Stimulated activated CD4-positive, alpha-beta T cell treated with anti-CD3 and anti-CD28 coated beads, Interleukin-1b, Interleukin-23, amount 100 ng/mL, for 48 hours (primary cell): ENCODE results near the gene DOK3.
A peak's percentile ranks its signal among the peaks of the same experiment; 100 is the strongest.
"Not testable (repeated sequence)": the region's sequence is repeated elsewhere in the genome, so short reads cannot be mapped to it uniquely, and the experiment has no call there.

Experiments
- DNase-seq: peaks from one replicate; pipeline ENCODE4 v3.0.0-alpha.2; 2020

The DOK3 gene

DNA sequence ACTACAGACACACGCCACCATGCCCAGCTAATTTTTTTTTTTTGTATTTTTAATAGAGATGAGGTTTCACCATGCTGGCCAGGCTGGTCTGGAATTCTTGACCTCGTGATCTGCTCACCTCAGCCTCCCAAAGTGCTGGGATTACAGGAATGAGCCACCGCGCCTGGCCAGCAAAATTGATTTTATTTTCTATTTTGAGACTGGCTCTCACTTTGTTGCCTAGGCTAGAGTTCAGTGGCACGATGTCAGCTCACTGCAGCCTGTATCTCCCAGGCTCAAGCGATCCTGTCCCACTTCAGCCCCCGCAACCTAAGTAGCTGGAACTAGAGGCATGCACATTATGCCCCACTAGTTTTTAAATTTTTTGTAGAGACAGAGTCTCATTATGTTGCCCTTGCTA lies 24.8 kb upstream of the DOK3 start:
- not testable (repeated sequence) for DNase-seq

DNA sequence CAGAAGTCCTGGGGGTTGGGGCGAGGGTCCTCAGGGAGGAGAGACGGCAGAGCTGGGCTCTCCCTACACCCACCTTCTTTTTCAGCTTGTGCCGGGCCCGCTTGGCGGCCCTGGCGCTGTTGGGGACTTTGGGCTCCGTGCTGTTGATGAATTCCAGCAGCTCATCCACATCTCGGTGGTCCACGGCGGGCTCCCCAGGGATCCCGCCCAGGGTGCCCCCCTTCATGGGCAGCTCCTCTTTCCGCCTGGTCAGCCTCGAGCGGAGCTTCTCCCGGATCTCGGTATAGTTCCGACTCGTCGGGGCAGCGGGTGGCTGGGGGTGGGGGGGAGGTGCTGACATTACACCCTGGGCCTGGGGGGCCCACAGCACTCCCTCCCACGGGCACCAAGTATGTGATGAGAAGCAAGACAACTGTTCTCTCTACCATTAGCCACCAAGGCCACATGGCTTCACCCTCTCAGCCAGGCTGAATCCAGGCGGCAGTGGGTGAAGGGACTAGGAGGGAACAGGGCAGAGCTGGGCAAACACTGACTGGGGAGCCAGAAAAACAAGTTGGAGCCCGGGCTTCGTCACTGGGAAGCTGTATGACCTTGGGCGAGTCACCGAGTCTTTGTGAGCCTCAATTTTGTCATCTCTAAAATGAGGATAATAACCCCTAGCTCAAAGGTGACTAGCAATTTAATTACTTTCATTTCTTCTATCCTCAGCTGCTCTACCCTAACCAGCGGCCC lies 21.7 kb upstream of the DOK3 start:
- DNase-seq = no peak

DNA sequence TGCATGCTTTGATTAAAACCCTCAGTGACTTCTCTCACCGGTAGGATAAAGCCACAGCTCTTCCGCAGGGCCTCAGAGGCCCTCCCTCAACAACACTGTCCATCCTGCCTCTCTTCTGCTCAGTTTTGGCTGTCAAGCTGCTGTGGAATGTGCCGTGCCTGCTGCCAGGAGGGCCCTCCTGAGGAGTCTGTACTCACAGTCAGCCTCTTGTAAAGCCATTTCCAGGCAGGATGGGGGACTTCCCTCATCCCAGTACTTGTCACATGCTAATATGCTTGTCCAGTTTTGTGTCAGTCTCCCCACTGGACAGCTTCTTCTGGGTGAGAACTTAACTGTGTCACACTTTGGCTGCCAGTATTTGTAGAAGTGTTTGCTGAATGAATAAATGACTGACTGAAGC lies 21.0 kb upstream of the DOK3 start:
- DNase-seq = no peak

DNA sequence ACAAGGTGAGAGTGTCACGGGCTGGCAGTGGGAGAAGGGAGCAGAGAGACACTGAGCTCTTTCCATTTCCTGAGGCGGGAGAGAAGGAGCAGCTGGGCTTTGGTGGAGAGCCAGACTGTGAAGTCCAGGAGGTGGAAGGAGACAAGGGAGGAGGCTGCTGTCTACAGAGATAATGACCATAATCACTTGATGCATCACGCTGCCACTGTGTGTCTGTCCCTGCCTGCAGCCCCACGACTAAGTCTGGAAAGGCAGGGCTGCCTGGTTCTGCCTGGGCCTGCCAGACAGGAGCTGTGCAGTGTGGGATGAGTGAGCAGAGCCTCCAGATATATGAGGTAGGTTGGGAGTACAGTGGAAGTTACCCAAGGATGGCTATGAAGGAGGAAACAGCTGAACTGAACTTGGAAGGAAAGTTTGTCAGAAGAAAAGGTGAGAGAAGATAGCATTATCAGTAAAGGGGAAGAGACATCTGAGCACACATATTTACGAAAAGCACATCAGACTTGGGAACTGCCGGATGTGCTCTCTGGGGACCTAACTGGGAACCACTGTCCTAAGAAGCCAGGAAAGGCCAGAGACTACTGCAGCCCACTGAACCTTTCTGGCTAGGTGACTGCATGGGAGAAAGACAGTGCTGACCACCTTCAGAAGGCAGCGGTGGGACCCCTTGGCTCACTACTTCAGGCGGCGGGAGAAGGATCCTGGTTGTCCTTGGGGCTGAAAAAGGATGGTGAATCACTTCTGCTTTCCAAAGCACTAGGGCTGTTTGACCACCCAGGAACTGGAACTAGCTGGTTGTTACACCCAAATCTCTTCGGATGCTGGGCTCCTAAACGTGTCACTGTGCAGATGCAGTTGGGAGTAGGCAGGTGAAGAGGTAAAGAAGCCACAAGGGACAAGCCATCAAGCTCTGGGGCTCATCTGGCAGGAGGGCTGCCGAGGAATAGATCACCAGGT lies 19.9 kb upstream of the DOK3 start:
- no peak for DNase-seq

DNA sequence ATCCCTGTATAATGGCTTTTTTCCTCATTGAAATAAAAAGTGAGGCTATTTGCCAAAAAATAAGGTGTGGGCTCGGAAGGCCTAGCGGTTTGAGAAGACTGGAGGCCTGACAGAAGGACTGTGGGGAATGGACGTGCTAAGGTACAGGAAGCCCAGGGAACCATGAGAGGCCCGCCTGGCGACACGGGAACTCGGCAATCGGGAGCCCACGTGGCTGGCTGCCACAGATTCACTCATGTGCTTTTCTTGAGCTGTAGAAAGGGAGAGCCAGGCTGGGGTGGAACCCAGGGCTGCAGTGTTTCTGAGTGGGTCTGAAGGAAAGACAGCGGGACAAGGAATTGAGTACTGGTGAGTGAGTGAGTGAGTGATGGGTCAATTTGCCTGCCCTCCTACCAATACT lies 19.0 kb upstream of the DOK3 start:
- no peak for DNase-seq

DNA sequence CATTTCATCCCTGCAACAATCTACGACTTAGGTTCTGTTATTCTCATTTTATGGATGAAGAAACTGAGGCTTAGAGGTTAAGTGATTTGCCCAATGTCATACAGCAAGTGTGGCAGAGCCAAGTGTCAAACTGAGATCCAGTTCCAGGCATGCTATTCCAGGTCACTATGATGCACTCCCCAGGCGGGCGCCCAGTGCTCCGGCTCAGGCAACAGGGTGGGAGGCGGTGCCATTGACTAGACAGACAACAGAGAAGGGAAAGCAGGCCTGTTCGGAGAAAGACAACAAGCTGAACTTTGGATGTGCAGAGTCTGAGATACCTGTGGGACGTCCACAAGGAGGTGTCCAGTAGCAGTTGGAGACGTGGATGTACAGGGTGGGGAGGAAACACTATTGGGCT lies 18.0 kb upstream of the DOK3 start:
- no peak for DNase-seq

DNA sequence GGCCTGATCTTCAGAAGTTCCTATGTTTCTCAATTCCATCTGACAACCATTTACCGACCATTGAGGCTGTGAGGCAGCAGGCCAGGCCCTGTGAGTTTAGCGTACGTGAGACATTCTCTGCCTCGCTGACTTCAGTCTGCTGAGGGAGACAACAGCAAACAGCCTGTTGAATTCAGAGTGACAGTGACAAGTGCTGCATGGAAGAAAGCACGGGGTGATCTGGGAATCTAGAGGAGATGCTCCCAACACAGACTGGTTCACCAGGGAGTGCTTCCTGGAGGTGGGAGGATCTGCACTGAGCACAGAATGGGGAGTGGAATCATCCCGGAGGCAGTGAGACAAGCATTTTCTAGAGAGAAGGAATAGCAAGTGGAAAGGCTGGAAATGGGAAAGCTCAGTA lies 17.2 kb upstream of the DOK3 start:
- DNase-seq = no peak

DNA sequence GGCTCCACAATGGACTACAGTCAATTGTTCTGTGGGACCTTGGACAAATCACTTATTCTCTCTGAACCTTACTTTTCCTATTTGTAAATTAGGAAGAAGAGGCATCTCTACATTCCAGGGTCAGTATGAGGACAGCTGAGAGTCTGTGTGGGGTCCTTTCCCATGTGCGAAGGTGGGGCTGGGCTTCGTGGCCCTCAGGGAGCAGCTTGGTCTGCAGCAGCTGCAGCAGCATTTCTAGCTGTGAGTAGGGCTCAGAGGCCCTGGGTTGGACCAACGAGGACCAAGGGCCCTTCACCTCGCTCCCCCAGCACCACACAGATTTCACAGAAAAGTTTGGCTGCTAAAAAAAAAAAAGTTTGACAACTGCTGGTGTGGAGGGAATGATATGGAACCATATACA lies 16.6 kb upstream of the DOK3 start:
- DNase-seq = no peak

DNA sequence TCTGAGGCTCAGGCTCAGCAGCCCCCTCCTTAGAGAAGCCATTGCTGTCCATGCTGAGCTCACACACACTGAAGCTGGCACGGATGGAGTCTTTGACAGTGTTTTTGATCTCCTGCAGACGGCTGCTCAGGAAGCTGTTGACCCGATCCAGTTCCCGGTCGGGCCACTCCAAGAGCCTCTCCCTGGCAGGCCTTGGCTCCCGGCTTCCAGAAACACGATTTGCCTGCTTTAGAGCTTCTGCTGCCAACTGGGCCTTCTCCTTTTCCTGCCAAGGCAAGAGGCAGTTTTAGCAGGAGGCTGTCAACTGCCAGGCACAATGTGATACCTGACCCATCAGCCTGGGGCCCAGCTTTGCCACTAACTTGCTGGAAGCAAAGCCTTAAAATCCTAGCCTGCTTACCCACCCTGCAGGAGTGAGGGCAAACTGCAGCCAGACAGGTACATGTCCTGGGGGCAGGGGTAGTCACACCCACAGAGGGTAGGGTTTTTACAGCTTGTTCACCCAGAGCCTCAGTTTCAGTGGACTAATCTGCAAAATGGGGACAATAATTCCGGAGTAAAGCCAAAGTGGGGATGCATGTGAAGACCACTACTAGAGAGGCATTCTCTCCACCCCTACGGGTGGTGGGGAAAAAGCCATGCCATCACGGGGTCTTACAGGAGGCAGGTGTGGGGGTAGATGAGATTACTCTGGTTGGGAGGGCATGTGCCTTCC lies 15.5 kb upstream of the DOK3 start:
- no peak for DNase-seq

DNA sequence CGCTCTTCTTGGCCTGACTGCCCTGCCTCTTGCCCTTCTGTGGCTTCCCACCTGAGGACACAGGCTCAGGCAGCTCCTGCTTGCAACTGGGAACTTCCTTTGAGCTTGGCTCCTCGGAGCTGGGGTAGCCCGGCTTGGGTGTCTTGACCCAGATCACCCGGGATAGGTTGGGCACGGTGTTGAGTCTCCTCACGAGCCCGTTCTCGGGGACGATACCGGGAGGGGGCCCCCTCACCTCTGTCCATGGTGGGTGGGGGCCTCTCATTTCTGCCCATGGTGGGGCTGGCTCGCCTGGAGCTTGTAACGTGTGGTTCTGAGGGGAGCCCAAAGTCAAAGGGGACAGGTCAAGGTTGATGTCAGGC lies 14.9 kb upstream of the DOK3 start:
- DNase-seq = no peak

DNA sequence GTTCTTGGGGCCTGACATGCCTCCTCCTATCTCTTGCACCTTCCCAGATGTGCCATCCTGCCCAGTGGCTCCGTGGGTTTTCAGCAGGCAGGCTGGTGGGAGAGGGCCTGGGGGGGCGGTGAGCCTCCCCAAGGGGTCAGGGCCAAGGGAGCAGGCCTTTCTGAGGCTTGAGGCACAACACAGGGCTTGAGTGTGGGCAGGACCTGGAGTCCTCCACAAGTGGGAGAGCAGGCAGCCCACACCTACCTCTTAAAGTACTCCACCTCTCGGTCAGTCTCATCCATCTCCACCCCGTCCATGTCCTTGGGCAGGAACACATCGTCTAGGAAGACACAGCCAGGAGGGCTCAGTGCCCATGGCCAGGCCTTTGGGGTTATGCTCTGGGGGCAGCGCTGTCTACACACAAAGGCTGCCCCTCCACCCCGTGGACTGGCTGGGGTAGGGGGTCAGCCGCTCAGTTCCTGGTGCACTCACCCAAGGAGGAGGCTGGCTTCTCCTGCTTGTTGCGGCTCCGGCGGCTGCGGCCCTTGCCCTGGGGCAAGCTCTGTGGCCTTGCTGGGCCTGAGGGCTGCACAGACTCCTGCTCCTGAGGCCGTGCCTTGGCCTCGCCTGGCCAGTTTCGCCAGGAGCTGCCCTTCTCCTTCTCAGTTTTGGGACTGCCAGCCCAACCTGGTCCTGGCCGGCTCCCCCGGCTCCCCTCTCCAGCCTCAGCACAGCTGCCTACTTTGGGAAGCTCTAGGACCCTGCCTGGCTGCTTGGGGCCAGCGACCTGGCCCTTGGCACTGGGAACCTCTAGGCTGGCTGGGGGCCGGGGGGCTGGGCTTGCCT lies 14.3 kb upstream of the DOK3 start:
- DNase-seq = no peak

DNA sequence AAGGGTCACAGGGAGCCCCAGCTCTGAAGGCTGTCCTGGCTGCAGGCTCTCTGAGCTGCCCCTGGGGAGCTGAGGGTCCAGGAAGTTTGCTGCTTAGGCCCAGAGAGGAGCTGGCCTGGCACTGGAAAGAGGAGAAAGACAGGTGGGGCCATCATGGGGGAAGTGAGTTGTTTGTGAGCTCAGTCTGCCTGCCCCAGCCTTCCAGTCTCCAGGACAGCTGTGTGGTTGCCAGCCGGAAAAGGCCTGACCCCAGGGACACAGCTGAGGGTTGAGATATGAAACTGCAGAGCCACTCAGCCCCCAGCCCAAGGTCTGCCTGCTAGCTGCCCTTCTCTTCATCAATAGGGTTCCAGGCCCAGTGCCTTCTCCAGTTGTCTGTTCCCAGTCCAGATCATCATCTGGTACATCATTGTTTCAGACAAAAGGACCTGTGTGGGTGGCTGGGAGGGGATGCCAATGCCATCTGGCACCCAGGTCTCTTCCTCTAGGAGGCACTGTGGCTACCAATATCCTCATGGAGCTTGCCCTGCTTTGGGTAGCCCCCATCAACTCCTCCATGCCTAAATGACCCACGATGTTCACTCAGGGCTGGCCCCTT lies 11.4 kb upstream of the DOK3 start:
- DNase-seq = no peak

DNA sequence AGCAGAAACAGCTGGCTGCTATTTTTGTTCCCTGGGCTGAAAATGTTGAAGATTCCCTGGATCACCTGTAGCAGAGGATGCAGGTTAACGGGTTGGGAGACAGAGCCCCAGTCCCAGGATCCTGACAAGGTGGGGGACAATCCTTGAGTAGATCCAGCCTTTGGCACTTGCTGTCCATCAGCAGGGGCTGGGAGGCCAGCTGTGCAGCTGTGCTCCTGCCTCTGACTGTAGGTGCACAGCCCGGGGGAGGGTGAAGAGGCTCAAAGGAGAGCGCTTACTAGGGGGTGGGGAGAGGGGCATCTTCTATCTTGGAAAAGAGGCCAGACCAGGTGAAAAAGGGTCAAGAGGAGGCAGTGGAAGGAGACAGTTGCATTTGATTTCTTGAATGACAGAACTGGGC lies 10.6 kb upstream of the DOK3 start:
- no peak for DNase-seq

DNA sequence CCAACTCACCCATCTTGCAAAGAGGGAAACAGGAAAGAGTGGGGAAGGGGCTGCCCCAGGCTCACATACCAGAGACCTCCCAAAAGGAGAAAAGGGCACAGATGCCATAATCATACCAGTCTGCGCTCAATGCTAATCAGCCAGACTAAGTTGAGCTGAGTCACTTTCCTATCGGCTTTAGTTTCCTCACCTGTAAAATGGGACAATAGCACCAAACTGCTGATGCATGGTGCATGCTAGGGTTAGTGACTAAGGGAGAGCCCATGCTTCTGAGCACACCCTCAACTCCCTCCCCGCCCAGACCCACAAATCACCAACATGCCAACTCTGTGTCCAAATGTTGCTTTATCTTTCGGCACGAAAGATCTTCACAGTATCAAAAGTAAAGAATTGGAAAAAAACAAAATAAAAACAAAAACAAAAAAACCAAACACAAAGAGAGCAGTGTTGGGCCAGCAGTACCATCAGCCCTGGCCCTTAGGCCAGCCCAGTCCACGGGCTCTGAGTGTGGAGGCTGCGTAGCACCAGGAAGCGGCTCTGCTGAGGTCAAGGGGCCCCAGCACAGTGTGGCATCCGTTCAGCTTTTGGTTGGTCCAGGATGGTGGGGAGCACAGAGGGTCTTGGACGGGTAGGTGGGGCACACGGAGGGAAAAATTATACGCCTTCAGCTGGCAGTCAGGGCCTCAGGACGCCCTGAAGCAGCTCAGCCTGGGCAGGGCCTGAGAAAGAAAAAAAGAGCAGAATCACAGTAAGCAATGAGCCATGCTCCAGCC lies 10.0 kb upstream of the DOK3 start:
- no peak for DNase-seq

DNA sequence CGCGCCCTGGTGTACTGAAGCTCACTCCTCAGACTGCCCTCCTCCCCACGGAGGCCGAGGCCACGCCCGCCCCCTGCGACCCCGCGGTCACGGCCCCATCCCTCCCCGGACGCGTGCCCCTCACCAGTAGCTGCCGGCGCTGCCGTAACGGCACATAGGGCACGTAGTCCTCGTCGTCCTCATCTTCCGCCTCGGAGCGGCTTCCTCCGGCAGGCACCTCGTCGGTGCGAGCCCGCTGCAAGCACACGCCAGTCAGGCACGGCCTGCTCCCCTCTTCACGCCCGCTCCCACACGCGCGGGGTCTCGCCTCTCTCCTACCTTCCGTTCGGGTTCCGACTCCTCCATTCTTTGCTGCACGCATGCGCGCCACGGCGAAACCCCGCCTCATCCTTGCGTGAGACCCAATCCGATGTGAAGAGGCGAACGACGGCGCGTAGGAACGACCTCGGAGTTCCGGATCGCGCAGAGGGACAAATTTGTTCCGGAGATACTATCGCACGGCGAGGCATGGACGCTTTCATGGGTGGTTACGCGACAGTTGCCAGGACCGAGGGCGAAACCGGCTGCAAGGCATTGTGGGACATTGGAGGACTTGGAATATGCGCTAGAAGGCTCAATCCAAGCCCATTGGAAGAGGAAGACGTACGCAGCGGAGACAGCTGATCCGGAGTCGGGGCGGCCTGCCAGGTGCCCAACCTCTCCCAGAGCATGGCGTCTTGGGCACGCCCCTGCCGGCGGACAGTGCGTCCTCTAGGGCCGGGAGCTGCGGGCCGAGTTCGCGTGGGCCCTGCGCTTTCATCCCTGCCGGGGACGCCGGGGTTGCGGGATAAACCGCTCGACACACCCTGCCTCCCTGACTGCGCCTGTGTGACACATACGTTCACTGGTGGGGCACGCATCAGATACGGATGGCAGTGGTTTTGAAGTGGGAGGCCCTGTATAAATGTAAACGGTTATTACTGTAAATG lies 7.3 kb upstream of the DOK3 start, which contains the start of gene DDX41:
Gene DDX41, minus strand, starts transcription at position 361 of the 968 bp plus-strand sequence. Its CDS starts 16 bp downstream, at position 345.
- DNase-seq = peak; percentile 96

DNA sequence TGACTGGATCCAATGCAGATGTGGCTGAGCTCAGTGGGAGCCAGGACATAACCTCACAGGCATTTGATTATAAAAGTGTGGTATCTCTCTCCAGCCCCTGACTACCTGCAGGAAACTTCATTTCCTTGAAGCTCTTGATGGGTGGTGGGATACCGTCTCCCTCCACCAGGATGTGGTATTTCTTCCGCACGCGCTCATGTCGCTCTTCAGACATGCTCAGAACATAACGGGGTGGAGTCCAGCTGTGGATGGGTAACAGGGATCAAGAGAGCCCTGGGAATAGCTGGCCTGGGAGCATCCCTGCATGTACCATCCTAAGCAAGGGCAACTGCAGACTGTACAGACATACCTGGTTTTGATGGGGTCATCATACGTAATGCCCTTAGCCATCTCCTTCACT lies 6.0 kb upstream of the DOK3 start:
- DNase-seq = no peak

DNA sequence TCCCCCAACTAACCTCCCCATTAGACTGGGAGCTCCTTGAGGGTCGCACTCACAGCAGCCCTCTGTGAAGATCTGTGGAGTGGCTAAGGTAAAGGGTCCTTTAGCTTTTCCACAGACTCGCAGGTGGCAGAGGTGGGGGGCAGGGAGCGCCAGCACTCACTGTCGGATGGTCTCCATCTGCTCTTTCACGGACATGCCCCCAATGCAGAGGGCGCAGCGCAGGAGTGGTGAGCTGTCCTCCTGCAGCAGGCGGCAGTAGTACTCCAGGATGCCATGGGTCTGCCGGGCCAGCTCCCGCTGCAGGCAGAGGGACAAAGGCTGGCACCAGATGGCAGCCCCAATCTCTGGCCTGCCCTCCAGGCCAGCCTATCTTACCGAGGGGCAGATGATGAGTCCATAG lies 4.9 kb upstream of the DOK3 start:
- DNase-seq = no peak

DNA sequence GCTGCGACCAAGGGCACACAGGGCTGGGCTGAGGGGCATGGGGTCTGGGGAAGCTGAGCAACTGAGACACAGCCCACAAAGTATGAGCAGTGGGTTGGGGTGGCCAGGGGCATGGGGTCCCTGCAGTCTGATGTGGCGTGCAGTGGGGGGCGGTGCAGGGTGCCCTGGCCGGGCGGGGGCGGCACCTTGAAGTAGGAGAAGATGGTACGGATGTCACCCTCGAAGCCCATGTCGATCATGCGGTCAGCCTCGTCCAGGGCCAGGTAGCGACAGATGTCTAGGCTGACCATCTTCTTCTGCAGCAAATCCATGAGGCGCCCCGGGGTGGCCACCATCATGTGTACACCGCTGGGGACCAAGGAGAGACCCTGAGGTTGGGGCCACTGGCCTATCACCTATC lies 3.9 kb upstream of the DOK3 start:
- no peak for DNase-seq

DNA sequence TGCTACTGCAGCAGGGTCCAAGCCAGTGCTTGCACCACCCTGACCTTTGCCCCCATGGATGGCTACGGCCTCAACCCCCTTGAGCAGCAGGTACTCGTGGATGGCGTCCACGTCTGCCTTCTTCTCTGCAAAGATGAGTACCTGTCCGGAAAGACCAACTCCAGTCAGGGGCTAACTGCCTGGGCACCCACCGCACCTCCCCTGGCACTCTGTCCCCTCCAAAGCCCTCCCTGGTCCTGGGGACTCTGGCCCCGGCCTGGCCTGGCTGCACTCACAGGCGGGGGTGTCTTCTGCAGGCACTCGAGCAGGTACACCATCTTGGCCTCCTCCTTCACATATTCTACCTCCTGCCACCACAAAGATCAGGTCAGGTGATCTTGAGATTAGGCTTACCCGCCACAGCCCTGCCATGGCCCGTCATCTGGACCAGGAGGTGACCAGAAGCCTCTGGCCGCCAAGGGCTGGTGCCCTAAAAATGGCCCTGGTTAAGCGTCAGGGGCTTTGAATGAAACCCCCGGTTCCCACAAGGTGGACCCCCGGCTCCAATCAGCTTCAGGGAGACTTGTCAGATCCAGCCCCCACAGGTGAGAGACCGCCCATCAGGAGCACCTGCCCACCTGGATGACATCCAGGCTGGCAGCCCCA lies 3.2 kb upstream of the DOK3 start:
- DNase-seq = no peak
